GOT3 (cell line): ENCODE measurements around the gene OOSP2.
"Not testable (repeated sequence)": the region's sequence is repeated elsewhere in the genome, so short reads cannot be mapped to it uniquely, and the experiment has no call there.

ENCODE experiments used
- DNase-seq: peaks from one replicate; lab custom pipeline; 2025; ENCODE audit warnings: mixed read lengths; lab: John Stamatoyannopoulos, UW

The OOSP2 gene

GRCh38 chr11:60040109-60040508, at the start of gene OOSP2:
Gene OOSP2 (plus strand): TSS chr11:60040409. CDS start chr11:60040460, 51 bp downstream.
- DNase-seq: no peak

- no peak for DNase-seq
These were observed 49.8 kb upstream of the OOSP2 start for GRCh38 chr11:59990421-59990820.

- DNase-seq: no peak
These were observed 47.8 kb upstream of the OOSP2 start for GRCh38 chr11:59992425-59992824.

- DNase-seq: no peak
These were observed 42.4 kb upstream of the OOSP2 start for GRCh38 chr11:59997800-59998199.

- no peak for DNase-seq
These were observed 40.5 kb upstream of the OOSP2 start for GRCh38 chr11:59999691-60000090.

- DNase-seq: no peak
These were observed 36.5 kb upstream of the OOSP2 start for GRCh38 chr11:60003729-60004128.

- no peak for DNase-seq
These were observed 34.8 kb upstream of the OOSP2 start for GRCh38 chr11:60005360-60005759.

GRCh38 chr11:60016881-60017280, 23.3 kb upstream of the OOSP2 start, which contains the start of gene OOSP4B:
Gene OOSP4B (plus strand): TSS chr11:60017181.
- no peak for DNase-seq

- DNase-seq: no peak
These were observed 22.2 kb upstream of the OOSP2 start for GRCh38 chr11:60018058-60018457.

GRCh38 chr11:60020376-60020775, 19.8 kb upstream of the OOSP2 start:
- DNase-seq: not testable (repeated sequence)

- DNase-seq: no peak
These were observed 11.1 kb upstream of the OOSP2 start for GRCh38 chr11:60029015-60029632.

- DNase-seq: not testable (repeated sequence)
These were observed 10.2 kb downstream of the OOSP2 start for GRCh38 chr11:60050422-60050821.

GRCh38 chr11:60050839-60051238, 10.6 kb downstream of the OOSP2 start:
- not testable (repeated sequence) for DNase-seq

- no peak for DNase-seq
These were observed 16.2 kb downstream of the OOSP2 start, which contains the start of gene MS4A3 for GRCh38 chr11:60056349-60056969. Gene MS4A3 (plus strand): TSS chr11:60056665. CDS start chr11:60061161, 4,496 bp downstream.

- DNase-seq: no peak
These were observed 18.8 kb downstream of the OOSP2 start for GRCh38 chr11:60059052-60059451.

- DNase-seq: no peak
These were observed 19.5 kb downstream of the OOSP2 start for GRCh38 chr11:60059521-60060240.

- DNase-seq: no peak
These were observed 23.9 kb downstream of the OOSP2 start for GRCh38 chr11:60064111-60064510.

- no peak for DNase-seq
These were observed 25.6 kb downstream of the OOSP2 start for GRCh38 chr11:60065801-60066200.

GRCh38 chr11:60069450-60069849, 29.2 kb downstream of the OOSP2 start:
- no peak for DNase-seq

- DNase-seq: not testable (repeated sequence)
These were observed 31.4 kb downstream of the OOSP2 start for GRCh38 chr11:60071644-60072043.

- no peak for DNase-seq
These were observed 37.1 kb downstream of the OOSP2 start for GRCh38 chr11:60077216-60077817.

- DNase-seq: no peak
These were observed 37.8 kb downstream of the OOSP2 start for GRCh38 chr11:60077981-60078380.

- no peak for DNase-seq
These were observed 38.5 kb downstream of the OOSP2 start for GRCh38 chr11:60078745-60079144.
